ENCODE measurements around the gene AVP. TPM values are rescaled to one million over a fixed set of nuclear protein-coding genes. Genes with fewer than 3 reads are reported as not detected.

AVP gene
- total and polyA plus RNA-seq, 2 of the 13 experiments (the other 11 are each of a cell fraction or from before 2014, with no cell fraction given): 0.12 TPM; not detected in 1

DNA sequence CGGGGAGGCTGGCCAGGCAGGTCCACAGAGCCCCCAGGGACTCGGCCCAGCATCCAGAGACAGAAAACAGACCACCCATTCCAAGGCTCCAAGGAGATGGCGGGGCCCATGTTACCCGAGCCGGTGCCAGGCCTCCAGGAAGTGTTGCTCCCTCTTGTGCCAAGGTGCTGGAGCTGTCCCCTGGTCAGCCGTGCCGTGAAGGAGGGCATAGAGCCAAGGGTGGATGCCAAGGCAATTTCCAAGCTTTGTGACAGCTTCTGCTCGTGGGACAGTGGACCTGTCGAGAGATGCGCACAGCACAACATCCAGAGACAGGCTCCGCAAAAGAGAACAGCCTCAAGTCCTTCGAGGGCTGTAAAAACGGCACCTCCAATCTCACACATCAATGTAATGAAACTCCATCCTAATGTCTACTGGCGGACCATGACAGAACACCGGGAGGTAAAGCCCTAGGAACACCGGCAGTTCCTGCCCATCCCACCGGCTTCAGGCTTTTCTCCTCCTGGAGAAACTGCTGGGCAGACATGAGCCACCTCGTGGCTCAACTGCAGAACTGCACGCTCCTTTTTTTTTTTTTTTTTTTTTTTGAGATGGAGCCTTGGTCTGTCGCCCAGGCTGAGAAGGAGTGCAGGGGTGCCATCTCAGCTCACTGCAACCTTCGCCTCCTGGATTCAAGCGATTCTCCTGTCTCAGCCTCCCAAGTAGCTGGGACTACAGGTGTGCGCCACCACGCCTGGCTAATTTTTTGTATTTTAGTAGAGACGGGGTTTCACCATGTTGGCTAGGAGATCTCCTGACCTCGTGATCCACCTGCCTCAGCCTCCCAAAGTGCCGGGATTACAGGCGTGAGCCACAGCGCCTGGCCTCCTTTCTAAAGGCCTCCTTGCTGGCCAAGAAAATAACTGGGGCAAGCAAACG lies 30.9 kb upstream of the AVP start (continued):
- TF ChIP-seq, protein P1, sequence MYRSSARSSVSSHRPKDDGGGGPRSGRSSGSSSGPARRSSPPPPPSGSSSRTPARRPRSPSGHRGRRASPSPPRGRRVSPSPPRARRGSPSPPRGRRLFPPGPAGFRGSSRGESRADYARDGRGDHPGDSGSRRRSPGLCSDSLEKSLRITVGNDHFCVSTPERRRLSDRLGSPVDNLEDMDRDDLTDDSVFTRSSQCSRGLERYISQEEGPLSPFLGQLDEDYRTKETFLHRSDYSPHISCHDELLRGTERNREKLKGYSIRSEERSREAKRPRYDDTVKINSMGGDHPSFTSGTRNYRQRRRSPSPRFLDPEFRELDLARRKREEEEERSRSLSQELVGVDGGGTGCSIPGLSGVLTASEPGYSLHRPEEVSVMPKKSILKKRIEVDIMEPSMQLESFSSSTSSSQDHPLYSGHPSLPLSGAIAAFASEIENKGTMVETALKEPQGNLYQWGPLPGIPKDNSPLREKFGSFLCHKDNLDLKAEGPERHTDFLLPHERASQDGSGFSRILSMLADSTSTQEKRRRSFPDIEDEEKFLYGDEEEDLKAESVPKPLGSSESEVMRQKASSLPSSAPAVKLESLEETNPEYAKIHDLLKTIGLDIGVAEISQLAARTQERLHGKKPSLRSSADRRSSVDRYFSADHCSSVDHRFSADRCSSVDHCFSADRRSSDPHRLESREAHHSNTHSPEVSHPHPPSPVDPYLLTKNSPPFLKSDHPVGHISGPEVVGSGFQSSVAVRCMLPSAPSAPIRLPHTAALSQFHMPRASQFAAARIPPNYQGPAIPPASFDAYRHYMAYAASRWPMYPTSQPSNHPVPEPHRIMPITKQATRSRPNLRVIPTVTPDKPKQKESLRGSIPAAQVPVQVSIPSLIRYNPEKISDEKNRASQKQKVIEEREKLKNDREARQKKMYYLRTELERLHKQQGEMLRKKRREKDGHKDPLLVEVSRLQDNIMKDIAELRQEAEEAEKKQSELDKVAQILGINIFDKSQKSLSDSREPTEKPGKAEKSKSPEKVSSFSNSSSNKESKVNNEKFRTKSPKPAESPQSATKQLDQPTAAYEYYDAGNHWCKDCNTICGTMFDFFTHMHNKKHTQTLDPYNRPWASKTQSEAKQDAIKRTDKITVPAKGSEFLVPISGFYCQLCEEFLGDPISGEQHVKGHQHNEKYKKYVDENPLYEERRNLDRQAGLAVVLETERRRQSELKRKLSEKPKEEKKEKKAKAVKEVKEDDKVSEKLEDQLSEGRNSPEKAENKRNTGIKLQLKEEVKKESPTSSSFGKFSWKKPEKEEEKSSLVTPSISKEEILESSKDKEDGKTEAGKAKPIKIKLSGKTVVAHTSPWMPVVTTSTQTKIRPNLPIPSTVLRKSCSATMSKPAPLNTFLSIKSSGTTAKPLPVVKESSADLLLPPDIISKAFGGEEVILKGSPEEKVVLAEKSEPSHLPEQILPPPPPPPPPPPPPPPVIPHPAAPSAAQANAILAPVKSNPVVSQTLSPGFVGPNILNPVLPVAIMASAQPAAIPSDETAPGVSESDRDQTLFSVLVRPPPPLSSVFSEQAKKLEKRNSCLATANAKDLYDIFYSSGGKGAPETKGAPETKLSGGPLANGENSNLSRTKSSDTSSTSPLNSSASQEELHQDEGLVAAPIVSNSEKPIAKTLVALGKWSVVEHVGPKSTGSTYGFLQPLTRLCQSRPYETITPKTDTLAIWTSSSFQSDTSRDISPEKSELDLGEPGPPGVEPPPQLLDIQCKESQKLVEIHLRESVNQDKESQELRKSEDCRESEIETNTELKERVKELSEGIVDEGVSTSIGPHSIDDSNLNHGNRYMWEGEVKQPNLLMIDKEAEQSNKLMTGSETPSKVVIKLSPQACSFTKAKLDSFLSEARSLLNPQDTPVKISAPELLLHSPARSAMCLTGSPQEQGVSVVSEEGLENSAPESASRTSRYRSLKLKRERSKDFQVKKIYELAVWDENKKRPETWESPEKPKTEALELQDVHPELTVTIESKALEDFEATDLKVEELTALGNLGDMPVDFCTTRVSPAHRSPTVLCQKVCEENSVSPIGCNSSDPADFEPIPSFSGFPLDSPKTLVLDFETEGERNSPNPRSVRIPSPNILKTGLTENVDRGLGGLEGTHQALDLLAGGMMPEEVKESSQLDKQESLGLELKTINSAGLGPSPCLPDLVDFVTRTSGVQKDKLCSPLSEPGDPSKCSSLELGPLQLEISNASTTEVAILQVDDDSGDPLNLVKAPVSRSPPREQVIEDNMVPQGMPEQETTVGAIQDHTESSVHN (CRISPR knock-in tag; IDR thresholded peaks at IDR 0.05): 0 out of 2 replicates have a peak, but pooled peaks have one; percentile 13
- no peak for TF ChIP-seq ZSCAN12 (CRISPR knock-in tag; IDR thresholded peaks at IDR 0.05)
- TF ChIP-seq PAF1 (CRISPR knock-in tag; IDR thresholded peaks at IDR 0.05): no peak
- TF ChIP-seq HOXA9 (CRISPR knock-in tag; IDR thresholded peaks at IDR 0.05; ENCODE audit: borderline replicate concordance): no peak
- no peak for TF ChIP-seq ATF7 (IDR thresholded peaks at IDR 0.05)
- peak; percentile 24; the same call in 1 of the 2 replicates for TF ChIP-seq ATF7 (CRISPR knock-in tag; IDR thresholded peaks at IDR 0.05)
- TF ChIP-seq ZNF253 (CRISPR knock-in tag; IDR thresholded peaks at IDR 0.05; ENCODE audit: borderline replicate concordance): no peak
- peak; percentile 91 for TF ChIP-seq FOXC1 (CRISPR knock-in tag; IDR thresholded peaks at IDR 0.05; ENCODE audit: borderline replicate concordance)
- no peak for TF ChIP-seq TOPORS (CRISPR knock-in tag; IDR thresholded peaks at IDR 0.05)
- no peak for TF ChIP-seq SRSF9 (IDR thresholded peaks at IDR 0.05; ENCODE audit: borderline replicate concordance, insufficient read depth, low read depth, low read length, poor library complexity, severe bottlenecking)
- TF ChIP-seq ATF1 (CRISPR knock-in tag; IDR thresholded peaks at IDR 0.05): no peak
- no peak for TF ChIP-seq MBD4 (IDR thresholded peaks at IDR 0.05; ENCODE audit: borderline replicate concordance, low read length)
- TF ChIP-seq KLF16 (CRISPR knock-in tag; IDR thresholded peaks at IDR 0.05): no peak; a peak in 1 of 4 replicates
- no peak for TF ChIP-seq HNRNPH1 (optimal IDR thresholded peaks at IDR 0.05; ENCODE audit: low read depth, low read length)
- TF ChIP-seq ZNF780A (CRISPR knock-in tag; IDR thresholded peaks at IDR 0.05): no peak
- no peak for TF ChIP-seq ZNF101 (CRISPR knock-in tag; IDR thresholded peaks at IDR 0.05; ENCODE audit: borderline replicate concordance, low read depth)
- peak; percentile 88; the same call in 1 of the 2 replicates for TF ChIP-seq MTF2 (CRISPR knock-in tag; IDR thresholded peaks at IDR 0.05; ENCODE audit: borderline replicate concordance)
- no peak for TF ChIP-seq CCDC6 (CRISPR knock-in tag; IDR thresholded peaks at IDR 0.05)
- no peak for TF ChIP-seq DMAP1 (CRISPR knock-in tag; IDR thresholded peaks at IDR 0.05)

All from HepG2 (cell line).